HG03159 (cell line): ENCODE measurements around the gene HDGFL2.
"Not testable (repeated sequence)": the region's sequence is repeated elsewhere in the genome, so short reads cannot be mapped to it uniquely, and the experiment has no call there.

Source experiments
- ATAC-seq: cut with Tn5 transposase; IDR thresholded peaks from one replicate; pipeline ENCODE4 v1.9.1; 2021; ENCODE audit warnings: mild to moderate bottlenecking, moderate library complexity; ENCODE audit not compliant: unreplicated experiment

Gene HDGFL2

DNA sequence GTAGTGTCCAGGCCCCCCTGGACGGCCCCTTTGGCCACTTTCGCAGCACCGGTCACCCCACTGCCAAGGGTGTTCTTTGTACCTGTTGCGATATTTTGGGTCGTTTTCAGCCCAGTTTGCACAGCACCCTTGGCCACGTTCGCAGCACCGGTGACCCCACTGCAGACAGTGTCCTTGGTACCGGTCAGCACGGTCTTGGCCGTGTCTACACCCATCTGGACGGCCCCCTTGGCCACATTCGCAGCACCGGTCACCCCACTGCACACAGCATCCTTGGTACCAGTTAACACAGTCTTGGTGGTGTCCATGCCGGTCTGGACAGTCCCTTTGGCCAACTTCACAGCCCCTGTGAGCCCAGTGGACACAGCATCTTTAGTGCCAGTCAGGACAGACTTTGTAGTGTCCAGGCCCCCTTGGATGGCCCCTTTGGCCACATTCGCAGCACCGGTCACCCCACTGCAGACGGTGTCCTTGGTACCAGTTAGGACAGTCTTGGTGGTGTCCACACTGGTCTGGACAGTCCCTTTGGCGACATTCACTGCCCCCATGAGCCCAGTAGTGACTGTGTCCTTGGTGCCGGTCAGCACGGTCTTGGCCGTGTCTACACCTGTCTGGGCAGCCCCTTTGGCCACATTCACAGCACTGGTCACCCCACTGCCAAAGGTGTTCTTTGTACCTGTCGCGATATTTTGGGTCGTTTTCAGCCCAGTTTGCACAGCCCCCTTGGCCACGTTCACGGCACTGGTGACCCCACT, 39.4 kb downstream of the HDGFL2 start:
- no peak for ATAC-seq

DNA sequence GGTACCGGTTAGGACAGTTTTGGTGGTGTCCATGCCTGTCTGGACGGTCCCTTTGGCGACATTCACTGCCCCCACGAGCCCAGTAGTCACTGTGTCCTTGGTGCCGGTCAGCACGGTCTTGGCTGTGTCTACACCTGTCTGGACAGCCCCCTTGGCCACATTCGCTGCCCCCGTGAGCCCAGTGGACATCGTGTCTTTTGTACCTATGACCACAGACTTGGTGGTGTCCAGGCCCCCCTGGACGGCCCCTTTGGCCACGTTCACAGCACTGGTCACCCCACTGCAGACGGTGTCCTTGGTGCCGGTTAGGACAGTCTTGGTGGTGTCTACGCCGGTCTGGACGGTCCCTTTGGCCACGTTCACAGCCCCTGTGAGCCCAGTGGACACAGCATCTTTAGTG, 40.0 kb downstream of the HDGFL2 start:
- no peak for ATAC-seq

DNA sequence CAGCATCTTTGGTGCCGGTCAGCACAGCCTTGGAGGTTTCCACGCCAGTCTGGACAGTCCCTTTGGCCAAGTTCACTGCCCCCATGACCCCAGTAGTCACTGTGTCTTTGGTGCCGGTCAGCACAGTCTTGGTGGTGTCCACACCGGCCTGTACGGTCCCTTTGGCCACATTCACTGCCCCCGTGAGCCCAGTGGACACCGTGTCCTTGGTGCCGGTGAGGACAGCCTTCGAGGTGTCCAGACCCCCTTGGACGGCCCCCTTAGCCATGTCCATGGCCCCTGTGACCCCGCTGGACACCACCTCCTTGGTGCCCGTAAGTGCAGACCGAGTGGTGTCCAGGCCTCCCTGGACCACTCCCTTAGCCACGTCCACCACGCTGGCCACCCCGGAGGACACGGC, 41.2 kb downstream of the HDGFL2 start:
- no peak for ATAC-seq

DNA sequence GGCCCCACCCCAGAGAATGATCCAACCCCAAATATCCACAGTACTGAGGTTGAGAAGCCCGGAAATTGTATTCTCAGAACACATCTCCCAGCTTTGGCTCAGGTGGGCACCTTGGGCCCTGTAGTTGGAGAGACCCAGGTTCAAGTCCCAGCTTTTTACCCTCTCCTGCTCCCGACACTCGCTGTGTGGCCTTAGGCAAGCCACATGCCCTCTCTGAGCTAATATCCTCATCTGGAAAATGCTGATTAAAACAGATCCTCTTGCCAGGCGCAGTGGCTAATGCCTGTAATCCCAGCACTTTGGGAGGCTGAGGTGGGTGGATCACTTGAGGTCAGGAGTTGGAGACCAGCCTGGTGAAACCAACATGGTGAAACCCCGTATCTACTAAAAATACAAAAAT, 43.6 kb downstream of the HDGFL2 start:
- ATAC-seq, result no peak

DNA sequence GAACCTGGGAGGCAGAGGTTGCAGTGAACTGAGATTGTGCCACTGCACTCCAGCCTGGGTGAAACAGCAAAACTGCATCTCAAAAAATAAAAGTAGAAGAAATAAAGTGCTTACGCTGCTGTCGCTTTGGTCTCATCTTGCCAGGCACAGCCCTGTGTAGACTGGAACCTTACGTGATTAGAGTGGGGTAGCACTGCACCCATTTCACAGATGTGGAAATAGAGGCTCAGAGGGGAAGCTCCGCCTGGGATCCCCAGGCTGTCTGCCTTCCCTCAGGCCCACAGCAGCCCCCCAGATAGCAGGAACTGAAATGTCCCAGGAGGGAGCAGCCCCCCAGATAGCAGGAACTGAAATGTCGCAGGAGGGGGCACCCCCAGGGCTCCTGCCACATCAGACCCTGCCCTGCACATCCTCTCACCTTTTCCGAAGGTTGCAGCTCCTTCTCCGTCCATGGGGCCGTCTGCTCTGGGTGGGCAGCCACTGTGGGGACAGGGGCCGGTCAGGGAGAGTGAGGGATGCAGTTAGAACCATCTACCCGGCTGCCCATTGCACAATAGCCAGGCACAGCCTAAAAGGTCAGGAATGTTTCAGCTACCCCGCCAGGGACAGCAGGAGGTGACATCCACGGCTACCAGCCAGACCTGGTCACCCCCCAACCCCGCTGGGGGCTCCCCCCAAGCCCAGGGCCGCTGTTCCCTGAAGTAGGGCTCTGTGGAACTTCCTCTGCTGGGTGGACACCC, 44.3 kb downstream of the HDGFL2 start:
- ATAC-seq, result no peak

DNA sequence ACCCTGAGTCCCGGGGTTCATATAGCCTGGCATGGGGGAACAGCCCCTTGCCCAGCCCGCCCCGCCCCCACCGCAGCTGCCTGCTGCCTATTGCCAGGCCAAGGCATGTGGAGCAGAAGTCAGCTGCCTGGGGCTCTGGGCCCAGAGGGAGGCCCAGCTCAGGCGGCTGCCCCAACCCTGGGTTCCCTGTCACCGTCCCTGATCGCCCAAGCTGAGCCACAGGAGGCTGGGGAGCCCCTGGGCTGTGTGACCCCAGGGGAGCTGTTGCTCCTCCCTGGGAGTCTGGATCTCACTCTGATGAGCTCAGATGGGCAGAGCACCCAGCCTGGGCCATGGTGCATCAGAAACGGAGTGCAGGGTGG, 44.8 kb downstream of the HDGFL2 start:
- no peak for ATAC-seq

DNA sequence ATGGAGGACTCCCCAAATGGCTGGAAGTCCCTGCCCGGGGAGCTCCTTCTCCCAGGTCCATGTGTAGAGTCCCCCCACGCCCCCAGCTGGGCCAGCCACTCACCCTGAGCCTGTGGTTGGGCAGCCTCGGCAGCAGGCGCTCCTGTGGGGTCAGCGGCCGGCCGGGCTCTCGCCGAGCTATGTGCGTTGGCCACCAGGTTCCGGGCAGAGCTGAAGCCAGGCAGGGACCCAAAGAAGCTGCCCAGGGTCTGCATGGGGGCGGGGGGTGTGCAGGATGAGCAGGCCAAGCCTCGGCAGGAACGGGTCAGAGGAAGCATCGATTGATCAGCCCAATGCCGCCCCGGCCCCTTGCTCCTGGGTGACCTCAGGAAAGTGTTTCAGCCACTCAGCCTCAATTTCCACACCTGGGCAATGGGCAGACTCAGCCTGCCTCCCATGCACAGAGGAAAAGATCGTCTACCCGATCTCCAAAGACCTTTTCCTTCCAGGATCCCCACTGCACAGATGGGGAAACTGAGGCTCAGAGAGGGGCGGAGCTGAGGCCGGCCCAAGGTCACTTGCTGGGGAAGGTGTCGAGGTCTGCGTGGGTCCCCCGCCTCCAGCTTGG, 45.5 kb downstream of the HDGFL2 start:
- ATAC-seq, result no peak

DNA sequence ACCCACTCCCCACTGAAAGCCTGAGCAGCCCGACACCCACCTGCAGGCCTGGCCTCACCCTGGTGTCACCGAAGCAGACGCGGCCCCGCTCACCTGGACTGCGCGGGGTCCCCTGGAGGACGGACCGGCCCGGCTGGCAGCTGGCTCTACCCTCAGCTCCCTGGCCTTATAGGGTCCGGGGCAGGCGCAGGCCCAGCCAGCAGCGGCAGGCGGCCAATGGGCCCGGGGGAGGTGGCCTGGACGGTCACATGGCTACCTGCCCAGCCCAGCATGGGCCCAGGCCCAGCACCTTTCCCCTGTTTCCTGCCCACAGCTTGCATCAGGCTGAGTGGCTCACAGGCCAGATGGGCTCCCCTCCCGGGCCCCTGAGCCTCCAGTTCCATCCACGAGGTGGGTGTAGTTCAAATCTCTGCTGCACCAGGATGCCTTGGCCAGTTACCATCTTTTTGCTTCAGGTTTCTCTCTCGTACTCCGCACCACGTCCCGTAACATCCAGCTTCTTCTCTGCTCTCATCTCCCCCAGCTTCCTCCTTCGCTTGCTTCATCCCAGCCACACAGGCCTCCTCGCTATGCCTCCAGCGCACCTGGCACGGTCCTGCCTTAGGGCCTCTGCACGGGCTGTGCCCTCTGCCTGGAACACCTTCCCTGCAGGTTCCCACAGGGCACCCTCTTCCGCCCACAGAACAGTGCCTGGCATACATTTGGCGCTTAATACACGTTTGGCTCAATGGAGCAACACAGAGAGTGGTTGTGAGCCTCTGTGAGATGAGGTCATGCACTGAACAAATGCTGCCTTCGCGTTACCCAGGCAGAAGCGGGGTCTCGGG, 46.5 kb downstream of the HDGFL2 start, which contains the start of gene PLIN4:
Gene PLIN4, minus strand, starts transcription at position 142 of the 827 bp plus-strand sequence. CDS start 214 bp downstream, outside the sequence.
- no peak for ATAC-seq

DNA sequence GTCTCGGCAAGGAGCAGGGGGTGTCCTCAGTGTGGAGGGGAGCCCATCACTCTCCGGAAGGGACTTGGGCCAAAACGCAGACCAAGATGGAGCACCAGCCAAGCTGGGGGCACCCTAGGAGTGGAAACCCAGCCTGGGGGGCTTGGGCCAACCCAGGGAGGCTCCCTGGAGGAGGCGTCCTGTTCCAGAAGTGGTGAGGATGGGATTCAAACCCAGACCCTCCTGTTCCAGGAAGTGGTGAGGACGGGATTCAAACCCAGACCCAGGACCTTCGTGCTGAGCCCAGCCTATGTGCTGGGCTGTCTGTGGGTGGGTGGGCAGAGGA, 47.0 kb downstream of the HDGFL2 start:
- no peak for ATAC-seq

DNA sequence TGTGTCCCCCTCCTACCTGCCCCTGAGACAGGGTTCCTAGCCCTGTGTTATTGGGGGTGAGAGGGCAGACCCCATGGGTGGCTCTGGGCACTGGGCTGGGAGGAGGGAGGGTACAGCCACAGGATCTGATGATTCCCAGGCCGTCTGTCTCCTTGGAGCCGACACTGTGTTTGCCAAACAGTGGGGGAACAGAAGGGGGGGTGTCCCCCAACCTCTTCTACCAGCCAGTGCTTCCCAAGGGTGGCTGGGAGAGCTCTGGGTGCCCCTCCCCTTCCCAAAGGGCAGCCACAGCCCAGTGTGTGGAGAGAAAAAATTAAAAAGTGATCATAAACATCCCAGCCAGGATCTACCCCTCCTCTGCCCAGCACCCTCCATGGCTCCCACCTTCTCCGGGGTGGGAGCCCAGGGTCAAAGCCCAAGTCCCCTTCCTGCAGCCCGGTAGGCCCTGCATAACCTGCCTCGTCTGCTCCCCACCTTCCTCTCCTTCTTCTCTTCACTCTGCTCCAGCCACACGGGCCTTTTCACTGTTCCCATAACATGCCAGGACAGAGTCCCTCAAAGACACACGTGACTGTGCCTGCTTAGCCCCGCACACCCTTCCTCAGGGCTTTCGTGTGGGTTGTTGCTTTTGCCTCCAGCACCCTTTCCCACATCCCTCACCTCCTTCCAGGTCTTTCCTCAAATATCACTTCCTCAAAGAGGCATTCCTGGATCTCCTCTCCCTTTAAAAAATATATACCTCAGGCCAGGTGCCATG, 47.6 kb downstream of the HDGFL2 start:
- no peak for ATAC-seq

DNA sequence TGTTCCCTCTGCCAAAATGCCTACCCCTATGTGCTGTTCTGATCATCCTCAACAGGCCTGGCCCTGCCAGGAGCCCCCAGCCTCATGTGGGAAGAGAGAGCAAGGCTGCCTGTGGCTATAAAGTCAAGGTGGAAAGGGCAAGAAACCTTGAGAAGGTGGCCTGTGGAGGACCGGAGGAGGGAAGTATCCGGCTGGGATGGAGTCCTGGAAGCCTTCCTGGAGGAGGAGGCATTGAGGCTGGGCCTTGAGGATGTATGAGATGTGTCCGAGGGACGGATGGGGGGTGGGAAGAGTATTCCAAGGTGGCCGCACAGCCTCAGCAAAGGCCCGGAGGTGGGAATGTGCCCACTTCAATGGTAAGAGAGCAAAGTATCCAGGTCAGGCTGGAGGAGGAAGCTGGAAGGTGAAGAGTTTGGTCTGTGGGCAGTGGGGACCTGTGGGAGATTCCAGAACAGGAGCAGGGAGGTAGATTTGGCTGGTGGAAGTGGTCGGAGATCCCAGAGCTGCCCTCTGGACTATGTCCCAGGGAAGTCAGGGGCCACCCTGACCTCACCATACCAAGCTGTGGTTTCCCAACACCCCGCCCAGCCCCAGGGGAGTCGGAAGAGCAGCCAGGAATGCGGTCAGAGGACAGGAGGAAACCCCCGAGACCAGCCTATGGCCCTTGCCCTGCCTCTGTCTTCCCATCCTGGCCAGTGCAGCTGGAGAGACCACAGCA, 49.2 kb downstream of the HDGFL2 start:
- ATAC-seq, result no peak

DNA sequence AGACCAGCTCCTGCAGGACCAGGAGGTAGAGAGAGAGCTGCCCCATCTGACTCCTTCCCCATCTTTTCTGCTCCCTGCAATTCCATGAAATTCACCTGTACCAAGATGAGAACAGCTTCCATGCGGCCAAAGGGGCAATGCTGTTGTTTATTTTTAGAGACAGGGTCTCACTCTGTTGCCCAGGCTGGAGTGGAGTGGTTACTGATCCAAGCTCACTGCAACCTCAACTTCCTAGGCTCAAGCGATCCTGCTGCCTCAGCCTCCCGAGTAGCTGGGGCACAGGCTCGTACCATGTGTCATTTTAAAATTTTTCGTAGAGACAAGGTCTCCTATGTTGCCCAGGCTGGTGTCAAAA, 49.8 kb downstream of the HDGFL2 start:
- ATAC-seq, result no peak

DNA sequence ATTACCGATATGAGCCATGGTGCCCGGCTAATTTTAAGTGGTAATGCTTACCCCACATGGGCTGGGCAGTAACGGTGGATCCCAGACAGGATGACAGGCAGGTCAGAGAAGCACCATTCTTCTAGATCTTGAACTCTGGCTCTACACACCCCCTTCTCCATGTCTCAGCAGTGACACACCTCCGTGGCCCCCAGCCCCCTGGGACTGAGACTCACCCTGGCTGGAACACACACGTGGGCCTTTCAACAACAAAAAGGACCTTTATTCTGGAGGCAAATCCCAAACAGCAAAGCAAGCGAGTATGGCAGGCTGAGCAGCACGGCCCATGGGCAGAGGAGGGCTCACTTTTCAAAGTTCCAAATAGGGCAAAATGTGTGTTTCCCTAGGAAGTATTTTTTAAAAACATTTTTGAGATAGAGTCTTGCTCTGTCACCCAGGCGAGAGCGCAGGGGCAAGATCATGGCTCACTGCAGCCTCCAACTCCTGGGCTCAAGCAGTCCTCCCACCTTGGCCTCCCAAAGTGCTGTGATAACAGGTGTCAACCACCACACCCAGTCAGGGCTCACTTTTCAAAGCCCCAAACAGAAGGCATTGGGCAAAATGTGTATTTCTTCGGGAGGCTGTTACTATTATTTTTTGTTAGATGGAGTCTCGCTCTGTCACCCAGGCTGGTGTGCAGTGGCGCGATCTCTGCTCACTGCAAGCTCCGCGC, 50.4 kb downstream of the HDGFL2 start:
- ATAC-seq, result no peak

DNA sequence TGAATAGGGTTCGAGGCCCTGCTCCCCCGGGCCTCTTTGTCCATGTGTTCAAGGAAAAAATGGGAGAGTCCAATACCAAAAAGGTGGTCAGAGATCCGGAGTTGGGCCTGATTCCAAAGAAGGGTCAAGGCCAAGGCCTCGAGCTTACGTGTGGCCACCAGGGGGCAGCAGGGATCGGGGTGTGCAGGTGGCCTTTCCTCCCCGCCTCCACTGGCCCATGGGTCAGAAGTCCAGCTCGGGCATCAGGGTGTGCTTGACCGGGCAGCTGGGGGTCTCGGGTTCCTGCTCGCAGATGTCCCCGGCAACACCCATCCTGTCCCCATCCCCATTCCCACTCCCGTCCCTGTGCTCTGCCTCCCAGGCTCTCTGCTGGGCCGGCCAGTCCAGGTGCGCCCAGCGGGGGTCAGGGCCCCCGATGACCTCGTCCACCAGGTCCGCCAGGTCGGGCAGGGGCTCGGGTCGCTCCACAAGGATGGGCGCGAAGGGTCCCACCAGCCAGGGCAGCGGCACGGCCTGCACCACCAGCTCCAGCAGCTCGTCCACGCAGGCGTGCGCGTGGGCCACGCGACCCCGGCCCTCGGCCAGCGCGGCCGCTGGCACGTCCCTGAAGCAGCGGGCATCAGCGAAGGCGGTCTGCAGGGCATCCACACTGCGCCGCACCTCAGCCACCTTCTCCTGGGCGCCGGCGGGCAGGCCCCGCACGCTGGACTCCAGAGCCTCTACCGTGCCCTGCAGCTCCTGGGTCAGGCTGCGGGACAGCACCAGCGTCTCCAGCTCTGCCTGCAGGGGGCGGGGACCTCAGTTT, 51.4 kb downstream of the HDGFL2 start:
- no peak for ATAC-seq

DNA sequence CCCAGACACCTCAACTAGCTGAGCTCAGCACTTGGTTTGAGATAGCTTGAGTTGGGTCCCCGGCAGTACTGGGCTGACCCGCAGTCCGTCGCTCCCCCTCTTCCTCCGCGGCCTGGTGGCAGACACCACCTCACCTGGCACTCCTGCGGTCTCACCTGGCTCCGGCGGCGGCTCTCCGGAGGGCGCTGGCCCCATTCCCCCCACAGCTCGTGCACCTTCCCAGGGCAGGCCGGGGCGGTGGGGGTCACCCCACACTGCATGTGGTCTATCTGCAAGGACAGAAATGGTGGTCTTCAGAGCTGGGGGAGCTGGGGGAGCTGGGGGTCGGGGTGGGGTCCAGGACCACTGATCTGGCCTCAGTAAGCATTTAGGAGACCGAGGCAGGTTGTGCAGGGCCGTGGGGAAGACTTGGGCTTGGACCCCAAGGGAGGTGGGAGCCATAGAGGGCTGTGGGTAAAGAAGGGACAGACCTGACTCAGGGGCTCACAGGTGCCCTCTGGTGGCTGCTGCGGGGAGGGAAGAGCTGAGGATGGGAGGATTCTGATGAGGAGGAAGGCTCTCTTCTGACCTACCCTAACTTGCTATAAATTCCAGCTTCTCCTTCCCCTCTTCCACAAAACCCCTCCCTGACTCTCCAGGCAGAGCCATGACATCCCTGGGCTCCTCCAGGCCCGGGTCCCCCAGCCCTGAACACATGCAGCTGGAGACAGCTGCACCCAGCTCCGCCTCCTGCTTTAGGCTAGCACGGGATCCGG, 52.9 kb downstream of the HDGFL2 start:
- ATAC-seq, result no peak

DNA sequence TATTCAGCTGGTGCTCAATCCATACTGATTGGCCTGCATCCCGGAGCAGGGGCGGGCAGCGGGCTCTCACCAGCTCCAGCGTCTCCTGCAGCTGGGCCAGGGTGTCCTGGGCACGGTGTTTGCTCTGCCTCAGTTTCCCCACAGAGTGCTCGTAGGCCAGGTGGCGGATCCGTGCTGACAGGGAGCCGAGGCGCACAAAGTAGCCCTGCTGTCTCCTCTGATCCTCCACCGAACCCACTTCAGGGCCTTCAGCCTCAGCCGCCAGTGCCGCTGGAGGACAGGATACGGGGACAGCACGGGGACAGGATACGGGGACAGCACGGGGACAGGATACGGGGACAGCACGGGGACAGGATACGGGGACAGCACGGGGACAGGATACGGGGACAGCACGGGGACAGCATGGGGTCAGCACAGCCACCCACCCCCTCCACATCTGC, 53.5 kb downstream of the HDGFL2 start:
- no peak for ATAC-seq

DNA sequence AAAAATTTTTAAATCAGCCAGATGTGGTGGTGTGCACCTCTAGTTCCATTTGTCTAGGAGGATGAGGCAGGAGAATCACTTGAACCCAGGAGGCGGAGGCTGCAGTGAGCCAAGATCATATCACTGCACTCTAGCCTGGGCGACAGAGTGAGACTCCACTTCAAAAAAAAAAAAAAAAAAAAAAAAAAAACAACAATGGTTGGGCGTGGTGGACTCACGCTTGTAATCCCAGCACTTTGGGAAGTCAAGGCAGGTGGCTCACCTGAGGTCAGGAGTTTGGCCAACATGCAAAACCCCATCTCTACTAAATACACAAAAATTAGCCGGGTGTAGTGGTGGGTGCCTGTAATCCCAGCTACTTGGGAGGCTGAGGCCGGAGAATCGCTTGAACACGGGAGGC, 55.3 kb downstream of the HDGFL2 start:
- not testable (repeated sequence) for ATAC-seq

DNA sequence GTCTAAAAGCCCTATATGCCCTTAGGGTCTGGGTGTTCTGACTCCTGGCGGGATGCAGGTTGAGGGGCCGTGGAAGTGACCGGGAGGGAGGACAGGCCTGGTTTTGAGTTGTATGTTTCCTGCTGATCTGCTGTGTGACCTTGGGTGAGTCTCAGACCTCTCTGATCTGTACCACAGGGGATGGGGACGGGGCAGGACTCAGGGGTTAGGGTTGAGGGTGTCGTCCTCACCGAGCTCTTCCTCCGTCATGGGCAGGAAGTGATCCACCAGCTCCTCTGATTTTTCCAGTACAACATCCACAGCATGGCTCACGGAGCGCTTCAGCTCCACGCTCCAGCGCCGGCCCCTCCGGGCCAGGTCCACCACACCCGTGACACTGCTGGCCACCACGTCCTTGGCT, 56.7 kb downstream of the HDGFL2 start:
- no peak for ATAC-seq
